DMS114 treated with DMSO at 0.1 percent for 48 hours (cell line): Measurements from ENCODE around the gene ILF3.
"Not testable (repeated sequence)": the region's sequence is repeated elsewhere in the genome, so short reads cannot be mapped to it uniquely, and the experiment has no call there.

ENCODE experiments used
- DNase-seq: peaks from one replicate; lab custom pipeline; 2025; ENCODE audit not compliant: unreplicated experiment; lab: John Stamatoyannopoulos, UW

ILF3 gene

DNA sequence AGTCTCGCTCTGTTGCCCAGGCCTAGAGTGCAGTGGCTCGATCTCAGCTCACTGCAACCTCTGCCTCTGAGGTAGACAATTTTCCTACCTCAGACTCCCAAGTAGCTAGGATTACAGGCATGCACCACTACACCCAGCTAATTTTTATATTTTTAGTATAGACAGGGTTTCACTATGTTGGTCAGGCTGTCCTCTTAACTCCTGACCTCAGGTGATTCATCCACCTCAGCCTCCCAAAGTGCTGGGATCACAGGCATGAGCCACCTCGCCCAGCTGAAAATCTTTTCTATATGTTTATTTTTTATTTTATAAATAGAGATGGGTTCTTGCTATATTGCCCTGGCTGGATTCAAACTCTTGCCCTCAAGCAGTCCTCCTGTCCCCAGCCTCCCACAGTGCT lies 17.8 kb downstream of the ILF3 start:
- DNase-seq = not testable (repeated sequence)

DNA sequence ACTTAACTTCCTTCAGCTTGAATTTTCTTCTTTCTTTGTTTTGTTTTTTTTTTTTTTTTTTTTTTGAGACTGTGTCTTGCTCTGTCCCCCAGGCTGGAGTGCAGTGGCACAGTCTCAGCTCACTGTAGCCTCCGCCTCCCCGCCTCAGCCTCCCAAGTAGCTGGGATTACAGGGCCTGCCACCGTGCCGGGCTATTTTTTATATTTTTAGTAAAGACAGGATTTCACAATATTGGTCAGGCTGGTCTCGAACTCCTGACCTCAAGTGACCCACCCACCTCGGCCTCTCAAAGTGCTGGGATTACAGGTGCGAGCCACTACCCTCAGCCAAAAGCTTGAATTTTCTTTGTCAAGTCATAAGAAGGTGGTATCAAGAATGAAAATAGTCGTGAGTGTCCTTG lies 21.1 kb downstream of the ILF3 start:
- not testable (repeated sequence) for DNase-seq

DNA sequence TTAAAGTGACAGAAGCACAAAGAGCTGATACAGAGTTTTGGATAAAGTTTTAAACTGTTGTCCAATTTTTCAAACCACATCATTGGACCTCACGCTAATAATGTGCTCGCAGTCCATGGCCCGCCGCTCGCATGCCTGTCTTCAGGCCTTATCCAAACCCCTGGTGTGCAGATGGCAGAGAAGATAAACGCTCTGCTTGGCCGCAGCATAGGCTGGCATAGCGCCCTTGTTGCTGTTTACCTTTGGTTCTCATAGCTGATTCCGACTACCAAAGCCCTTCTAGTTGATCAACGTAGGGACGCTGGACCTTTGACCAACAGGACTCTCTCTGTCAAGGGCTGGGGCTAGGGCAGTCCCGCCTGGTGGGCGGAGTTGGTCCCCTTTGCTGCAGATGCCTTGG lies 23.6 kb downstream of the ILF3 start:
- no peak for DNase-seq

DNA sequence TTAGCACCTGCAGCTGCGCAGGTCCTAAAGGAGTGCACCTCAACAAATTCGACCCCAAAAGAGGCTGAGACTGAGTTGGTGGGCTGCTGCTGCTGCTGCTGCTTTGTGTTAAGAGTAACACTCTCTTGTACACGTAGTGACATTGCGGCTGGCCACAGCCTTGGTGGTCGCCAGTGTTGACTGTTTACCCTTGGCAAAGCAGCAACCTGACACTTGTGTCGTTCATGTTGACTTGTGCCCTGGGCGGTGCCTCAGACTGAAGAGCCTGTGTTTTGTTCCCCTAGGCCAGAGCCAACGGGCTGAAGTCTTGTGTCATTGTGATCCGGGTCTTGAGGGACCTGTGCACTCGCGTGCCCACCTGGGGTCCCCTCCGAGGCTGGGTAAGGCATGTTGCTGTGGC lies 24.7 kb downstream of the ILF3 start:
- DNase-seq = no peak

DNA sequence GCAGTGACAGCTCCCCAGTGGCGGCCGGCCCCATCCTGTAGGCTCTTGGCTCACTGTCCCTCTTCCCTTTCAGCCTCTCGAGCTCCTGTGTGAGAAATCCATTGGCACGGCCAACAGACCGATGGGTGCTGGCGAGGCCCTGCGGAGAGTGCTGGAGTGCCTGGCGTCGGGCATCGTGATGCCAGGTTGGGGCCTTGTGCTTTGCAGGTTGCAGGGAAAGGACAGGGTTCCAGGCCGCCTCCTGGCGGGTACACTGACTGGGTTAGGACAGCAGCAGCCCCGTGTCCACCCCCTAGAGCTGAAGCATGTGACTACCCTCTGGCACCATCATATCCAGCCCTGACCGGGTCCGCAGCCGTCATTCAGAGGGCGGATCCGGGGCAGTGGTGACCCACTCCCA lies 25.6 kb downstream of the ILF3 start:
- no peak for DNase-seq

DNA sequence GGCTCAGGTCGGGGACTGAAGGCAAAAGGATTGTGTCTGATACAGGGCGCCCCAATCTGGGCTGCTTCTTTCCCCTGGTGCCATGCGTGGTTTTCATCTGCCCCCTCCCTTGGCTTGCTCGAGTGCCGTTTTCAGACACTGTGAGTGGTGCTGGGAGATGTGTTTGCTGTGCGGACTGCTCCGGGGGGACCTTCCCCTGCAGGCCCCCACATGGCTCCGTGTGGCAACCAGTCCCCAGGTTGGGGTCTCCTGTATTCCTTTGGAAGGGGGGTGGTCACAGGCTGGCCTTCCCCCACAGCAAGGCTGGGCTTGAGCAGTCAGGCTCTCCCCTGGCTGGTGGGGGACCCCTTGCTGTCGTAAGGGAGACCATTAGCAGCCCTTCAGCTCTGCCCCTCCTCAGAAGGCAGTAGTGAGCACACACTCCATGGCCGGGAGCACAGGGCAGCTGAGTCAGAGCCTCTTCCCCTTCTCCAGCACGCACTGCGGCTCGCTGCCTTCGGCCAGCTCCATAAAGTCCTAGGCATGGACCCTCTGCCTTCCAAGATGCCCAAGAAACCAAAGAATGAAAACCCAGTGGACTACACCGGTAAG lies 26.5 kb downstream of the ILF3 start:
- DNase-seq = no peak

DNA sequence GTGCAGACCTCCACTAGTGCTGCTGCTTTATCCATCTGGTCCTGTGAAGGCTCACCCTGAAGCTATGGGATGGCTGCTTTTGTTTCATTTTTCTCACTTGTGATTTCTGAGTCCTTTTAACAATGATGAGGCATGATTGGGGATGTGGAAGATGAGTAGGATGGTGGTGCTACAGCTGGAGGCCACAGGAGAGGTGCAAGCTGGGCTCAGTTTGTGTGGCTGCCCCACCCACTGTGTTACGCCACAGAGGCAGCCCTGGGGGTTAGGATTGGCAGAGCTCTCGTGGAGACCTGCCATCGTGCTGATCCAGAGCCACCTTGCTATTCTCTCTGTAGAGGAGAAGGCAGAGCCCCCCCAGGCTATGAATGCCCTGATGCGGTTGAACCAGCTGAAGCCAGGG lies 27.5 kb downstream of the ILF3 start:
- DNase-seq = no peak

DNA sequence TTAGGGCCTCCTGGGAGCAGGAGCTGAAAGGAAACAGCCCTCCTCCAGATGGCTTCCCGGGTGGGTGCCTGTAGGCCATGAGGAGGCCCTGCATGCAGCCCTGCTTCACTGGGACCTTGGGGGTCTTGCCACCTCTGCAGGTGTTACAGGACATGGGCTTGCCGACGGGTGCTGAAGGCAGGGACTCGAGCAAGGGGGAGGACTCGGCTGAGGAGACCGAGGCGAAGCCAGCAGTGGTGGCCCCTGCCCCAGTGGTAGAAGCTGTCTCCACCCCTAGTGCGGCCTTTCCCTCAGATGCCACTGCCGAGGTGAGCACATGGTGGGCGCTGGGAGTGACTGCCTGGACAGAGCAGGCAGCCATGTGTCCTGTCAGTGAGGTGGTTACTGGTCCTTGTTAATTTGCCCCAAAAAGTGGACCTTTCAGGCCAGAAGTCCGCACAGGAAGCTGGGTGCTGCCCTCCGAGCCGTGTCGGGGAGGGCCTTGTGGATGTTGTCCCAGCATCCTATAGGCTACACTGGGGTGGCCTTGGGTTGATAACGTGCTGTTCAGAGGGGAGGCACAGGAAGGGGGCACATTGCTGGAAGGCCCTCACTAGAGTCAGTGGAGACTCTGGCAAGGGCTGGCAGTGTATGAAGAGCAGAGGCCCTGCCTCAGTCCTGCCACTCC lies 28.4 kb downstream of the ILF3 start:
- no peak for DNase-seq

DNA sequence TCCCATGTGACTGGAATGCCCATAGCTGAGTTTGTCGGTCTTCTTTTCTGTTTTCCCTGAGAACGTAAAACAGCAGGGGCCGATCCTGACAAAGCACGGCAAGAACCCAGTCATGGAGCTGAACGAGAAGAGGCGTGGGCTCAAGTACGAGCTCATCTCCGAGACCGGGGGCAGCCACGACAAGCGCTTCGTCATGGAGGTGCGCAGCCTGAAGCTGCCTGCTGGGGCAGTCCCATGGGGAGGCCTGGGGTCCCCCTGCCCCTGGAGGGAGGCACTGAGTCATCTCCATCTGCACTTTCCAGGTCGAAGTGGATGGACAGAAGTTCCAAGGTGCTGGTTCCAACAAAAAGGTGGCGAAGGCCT lies 28.9 kb downstream of the ILF3 start:
- no peak for DNase-seq

DNA sequence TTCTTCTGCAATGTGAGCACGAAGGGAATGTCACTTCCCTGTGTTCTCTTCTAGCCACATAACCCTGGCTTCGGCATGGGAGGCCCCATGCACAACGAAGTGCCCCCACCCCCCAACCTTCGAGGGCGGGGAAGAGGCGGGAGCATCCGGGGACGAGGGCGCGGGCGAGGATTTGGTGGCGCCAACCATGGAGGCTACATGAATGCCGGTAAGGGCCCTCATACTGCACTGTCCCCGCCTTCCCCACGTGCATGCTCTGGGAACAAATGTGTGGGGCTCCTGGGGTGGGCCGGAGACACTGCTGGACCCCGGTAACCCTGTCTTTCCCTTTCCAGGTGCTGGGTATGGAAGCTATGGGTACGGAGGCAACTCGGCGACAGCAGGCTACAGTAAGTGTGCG lies 29.4 kb downstream of the ILF3 start:
- DNase-seq = no peak

DNA sequence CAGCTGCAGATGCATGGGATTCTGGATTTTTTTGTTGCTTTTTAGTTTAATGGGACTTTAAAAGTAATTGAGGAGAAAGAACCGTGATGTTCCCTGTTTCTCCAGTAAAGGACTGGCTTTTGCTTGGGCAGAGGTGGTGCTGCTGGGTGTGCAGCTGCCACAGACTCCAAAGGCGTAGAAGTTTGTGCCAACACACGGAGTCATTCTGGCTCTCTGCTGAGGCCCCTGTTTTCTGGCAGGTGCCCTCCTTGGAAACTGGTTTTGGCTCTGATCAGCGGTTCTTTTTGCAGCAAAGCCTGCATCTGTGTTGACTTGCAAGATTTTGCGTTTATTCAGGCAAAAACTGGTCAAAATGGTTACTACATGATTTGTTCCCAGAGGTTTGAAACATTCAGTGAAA lies 31.1 kb downstream of the ILF3 start:
- no peak for DNase-seq

DNA sequence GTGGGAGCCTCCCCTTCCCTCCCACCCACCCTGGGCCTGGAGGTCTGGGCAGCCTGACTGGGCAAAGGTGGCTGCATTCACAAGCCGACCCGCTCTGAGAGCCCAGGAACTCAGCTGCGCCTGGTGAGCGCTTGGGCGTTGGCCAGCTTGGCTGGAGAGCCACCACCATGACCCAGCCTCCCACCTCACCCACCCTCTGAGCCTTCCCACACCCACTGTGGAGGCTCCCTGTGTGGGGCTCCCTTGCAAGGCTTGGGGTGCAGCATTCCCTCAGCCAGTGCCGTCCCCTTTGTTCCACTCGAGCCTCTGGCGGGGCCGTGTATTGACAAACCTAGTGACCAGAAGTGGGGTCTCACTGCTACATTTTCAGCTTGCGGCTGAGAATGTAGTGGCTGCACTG lies 32.0 kb downstream of the ILF3 start:
- DNase-seq = no peak

DNA sequence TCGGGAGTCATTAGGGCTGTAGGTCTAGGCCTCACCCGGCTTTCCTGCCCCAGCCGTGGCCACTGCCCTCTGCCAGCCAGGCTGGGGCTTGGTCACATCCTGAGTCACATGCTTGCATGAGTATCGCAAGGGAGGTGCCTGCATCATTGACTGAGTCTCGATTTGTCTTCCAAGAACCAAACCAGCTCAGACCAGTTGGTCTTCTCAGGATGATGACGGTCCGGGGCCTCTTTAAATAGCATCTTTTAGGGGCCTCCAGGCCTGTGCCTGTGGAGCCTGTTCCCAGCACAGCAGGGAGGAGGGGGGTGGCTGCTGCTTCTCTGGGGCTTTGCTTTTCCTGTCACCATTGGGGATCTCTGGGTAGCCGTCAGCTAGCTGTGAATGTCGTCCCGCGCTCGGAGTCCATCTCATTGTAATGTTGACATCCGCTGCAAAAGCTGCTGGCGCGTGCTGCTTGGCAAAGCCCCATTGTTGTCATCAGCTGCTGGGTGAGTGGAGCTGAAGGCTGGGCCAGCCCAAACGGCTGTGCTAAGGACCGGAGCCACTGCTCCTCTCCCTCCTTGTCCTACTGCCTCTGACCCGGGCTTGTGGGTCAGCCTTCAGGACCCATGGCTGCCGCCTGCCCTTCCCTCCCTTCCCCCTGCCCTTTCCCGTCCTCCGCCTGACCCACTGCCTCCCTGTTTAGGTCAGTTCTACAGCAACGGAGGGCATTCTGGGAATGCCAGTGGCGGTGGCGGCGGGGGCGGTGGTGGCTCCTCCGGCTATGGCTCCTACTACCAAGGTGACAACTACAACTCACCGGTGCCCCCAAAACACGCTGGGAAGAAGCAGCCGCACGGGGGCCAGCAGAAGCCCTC lies 32.7 kb downstream of the ILF3 start:
- DNase-seq = no peak

DNA sequence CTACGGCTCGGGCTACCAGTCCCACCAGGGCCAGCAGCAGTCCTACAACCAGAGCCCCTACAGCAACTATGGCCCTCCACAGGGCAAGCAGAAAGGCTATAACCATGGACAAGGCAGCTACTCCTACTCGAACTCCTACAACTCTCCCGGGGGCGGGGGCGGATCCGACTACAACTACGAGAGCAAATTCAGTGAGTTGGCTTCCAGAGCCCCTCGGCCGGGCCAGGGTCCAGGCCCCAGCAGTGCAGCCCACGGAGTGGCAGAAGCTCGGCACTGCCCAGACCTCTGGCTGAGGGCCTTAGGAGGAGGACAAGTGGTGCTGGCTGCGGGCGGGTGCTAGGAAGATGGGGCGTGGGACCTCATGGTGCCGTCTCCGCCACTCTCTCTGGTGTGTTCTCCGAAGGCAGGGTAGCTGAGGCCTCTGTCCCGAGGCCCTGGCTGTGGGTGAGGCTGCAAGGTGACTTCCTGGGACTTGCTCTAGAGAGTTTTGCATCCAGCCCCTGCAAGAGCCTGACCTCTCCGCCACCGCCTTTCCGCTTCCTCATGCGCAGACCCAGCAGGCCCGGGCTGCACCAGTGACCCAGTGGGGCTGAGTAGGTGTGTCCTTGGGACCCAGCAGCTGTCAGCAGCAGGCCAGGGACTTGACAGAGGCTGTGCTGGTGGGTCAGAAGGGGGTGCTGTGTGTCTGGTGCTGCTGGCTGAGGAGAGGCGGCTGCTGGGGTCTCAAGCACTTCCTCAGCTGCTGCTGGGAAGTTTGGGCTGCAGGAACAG lies 33.6 kb downstream of the ILF3 start:
- DNase-seq = no peak

DNA sequence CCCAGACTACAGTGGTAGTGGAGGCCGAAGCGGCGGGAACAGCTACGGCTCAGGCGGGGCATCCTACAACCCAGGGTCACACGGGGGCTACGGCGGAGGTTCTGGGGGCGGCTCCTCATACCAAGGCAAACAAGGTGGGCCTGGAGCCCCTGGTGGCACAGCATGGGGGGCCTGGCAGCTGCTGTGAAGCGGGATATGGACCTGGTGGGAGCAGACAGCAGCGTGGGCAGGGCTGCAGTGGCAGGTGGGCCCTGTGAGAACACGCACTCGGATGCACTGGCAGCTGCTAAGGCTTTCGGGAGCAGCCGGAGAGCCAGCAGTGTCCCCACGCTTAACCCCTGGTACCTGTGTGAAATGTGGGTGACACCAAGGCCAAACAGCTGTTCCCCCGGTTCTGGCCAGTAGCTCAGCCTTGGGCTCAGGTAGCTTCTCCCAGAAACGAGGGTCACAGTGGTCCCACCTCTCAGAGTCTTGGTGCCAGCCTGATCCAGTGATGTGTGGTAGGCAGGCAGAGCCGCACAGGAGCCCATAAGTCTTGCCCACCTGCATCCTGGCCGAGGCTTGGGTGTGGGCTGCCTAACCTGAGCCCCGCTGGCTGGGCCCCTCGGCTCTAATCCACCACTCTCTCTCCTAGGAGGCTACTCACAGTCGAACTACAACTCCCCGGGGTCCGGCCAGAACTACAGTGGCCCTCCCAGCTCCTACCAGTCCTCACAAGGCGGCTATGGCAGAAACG lies 34.6 kb downstream of the ILF3 start:
- no peak for DNase-seq

DNA sequence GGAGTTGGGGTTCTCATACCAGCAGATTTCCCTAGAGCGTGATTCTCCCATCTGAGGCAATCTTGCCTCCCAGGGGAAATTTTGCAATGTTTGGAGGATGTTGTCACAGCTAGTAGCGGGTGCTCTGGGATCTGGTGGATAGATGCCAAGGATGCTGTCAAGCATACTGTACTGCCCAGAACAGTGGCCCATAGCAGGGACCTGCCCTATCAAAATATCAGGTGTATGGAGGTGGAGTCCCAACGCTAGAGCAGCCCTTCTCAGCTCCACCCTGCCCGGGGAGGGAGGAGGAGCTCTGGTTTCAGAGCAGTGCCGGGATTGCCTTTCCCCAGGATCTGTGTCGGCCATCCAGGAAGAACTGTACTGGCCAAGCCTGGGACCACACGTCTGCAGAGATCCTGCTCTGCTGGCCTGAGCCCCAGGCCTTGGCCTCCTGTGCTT lies 36.2 kb downstream of the ILF3 start:
- no peak for DNase-seq

DNA sequence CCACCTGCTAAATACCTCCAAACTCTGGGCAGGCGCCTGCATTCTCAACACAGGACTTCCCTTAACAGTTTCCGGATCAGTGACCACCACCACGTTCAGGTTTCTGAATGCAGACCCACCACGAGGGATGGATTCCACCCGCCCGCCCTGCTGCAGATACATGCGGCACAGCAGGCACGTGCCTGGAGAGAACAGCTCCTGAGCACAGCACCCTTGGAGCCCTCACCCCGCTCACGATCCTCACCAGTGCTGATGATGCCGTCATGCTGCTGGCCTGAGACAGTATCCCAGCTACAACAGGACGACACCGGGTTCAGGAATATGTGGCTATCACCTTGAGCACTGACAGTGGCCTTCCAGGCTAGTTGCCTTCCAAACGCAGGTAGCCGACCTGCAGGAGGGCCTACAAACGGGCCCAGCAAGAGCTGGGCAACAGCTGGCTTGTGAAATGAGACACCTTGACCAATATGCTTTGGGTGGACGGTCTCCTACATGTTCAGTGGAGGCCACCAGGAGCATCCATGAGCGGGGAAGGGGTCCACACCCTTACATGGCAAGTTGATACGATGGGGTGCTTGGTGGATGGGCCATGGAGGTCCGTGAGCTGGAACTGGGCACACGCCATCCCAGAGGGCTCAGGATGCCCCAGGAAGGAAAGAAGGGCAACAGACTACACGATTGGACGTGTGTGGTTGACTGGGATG lies 37.2 kb downstream of the ILF3 start:
- no peak for DNase-seq

DNA sequence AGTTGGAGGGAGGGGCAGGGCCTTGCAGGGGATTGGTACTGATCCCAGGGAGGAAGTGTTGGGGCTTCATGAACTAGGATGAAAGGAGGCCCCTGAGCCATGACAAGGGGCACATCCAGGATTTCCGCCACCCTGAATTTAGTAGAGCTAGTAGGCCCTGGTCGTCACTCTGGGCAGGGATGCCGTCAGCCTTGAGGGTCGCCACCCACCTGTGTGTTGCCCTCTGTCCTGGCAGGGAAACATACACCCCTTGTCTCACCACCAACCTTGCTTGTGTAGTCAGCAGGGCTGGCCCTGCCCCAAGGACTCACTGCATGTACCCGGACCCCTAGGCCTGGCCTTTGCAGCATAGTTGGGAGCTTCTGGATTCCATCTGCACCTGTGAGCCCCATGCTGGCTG lies 37.7 kb downstream of the ILF3 start:
- no peak for DNase-seq

DNA sequence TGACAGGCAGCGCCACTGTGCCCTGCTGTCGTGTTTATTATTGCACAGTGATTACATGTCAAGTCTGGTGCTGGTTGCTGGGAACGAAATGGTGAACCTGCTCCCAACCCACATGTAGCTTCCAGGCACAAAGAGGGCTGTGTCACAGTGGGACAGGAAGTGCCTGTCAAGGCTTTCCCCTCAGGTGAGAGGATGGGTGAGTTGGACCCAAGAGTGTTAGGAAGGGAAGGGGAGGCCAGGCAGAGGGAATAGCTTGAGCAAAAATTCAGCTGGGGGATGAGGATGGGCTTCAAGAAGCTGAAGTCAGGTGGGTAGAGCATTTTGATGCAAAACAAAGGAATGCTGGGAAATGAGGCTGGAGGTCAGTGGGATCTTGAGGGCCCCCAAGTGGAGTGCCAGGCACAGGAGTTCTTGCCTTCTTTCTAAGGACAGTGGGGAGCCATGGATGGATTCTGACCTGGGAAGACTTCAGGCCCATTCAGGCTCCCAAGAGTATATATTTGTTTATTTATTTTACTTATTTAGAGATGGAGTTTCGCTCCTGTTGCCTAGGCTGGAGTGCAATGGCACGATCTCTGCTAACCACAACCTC lies 38.6 kb downstream of the ILF3 start:
- DNase-seq = no peak
